Lower leg skin (tissue), 4 donors: ENCODE data around the gene ANTXR1. TPM values are rescaled to one million over a fixed set of nuclear protein-coding genes. Genes with fewer than 3 reads are reported as not detected.
"Not testable (repeated sequence)": the region's sequence is repeated elsewhere in the genome, so short reads cannot be mapped to it uniquely, and the experiment has no call there.

Experiments
- DNase-seq, 2 donors: peaks; one replicate each; pipeline ENCODE4 v3.0.0-alpha.2; 2019; ENCODE audit warnings: low spot score in 2 of 2
- H3K4me3 ChIP-seq: fragments of 200-600 bp; sonication (generic); 2 replicates; pipeline ENCODE4 v1.5.1; 2017; ENCODE audit warnings: mild to moderate bottlenecking, low read depth; ENCODE audit not compliant: poor library complexity, severe bottlenecking
- POLR2A ChIP-seq, 2 donors: fragments of 450-650 bp; IDR thresholded peaks; one replicate each; pipeline ENCODE4 v1.6.1; 2016 to 2017; ENCODE audit warnings: antibody characterized with exemption in 2 of 2, mild to moderate bottlenecking in 1 of 2, moderate library complexity in 1 of 2
- WGBS, 2 donors: methylation state at CpG; one replicate each; pipeline ENCODE4 v1.1.5; 2018; 5-methylcytosine and 5-hydroxymethylcytosine counted together
- intact Hi-C: fragments of 100-400 bp; cut with DNase I; formaldehyde crosslinking; loops from one replicate; pipeline ENCODE4 v1.15.0; 2023; ENCODE audit warnings: low total_unique reads
- total RNA-seq, 4 donors: library from RNA; depleted of rRNA; stranded (reverse); fragments of >200 nt; gene quantifications; one replicate each; pipeline ENCODE4 v1.1.0, GENCODE V29; 2016
- TF ChIP-seq, protein P1 (sequence below), 3 donors: fragments of 450-650 bp; IDR thresholded peaks; one replicate each; pipeline ENCODE4 v1.5.1; 2016; ENCODE audit warnings: antibody characterized with exemption in 3 of 3, mild to moderate bottlenecking in 3 of 3, moderate library complexity in 2 of 3

Gene ANTXR1
- total RNA-seq, 4 donors from 2014 or later = 43.3 to 56.7 (median 52.7) TPM

- TF ChIP-seq POLR2A (IDR thresholded peaks at IDR 0.05) = no peak
- TF ChIP-seq, protein P1, sequence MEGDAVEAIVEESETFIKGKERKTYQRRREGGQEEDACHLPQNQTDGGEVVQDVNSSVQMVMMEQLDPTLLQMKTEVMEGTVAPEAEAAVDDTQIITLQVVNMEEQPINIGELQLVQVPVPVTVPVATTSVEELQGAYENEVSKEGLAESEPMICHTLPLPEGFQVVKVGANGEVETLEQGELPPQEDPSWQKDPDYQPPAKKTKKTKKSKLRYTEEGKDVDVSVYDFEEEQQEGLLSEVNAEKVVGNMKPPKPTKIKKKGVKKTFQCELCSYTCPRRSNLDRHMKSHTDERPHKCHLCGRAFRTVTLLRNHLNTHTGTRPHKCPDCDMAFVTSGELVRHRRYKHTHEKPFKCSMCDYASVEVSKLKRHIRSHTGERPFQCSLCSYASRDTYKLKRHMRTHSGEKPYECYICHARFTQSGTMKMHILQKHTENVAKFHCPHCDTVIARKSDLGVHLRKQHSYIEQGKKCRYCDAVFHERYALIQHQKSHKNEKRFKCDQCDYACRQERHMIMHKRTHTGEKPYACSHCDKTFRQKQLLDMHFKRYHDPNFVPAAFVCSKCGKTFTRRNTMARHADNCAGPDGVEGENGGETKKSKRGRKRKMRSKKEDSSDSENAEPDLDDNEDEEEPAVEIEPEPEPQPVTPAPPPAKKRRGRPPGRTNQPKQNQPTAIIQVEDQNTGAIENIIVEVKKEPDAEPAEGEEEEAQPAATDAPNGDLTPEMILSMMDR (IDR thresholded peaks at IDR 0.05) = no peak
- DNase-seq = no peak
- no peak overlapping the region for H3K4me3 ChIP-seq
- intact Hi-C loops = no loop called here
- WGBS, 2 donors = 72 to 76% methylated on average over 11 of the region's 11 CpGs
These were observed 156.8 kb downstream of the ANTXR1 start for GRCh38 chr2:69169655-69170389.

DNA sequence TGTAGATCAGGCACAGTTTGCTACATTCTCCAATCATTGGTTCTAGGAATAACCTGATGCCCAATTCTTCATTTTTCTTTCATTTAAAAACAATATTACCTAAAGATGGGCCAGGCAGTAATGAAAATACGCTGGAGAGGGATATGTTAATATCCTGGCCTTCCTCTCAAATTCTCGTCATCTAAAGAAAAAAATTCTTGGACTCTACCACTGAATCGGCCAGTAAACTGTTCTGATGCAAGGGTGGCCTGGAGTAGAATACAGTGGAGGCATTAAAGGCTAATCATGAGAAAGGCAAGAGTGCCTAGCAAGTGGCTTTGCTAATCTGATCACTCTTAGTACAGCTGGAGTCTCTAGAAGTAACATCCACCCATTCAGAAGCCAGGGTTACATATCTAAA is 157.7 kb downstream of the ANTXR1 start:
- H3K4me3 ChIP-seq = no peak overlapping the region
- TF ChIP-seq, protein P1 (IDR thresholded peaks at IDR 0.05) = no peak
- TF ChIP-seq POLR2A (IDR thresholded peaks at IDR 0.05) = no peak
- intact Hi-C loops = no loop called here
- no peak for DNase-seq
- 43 to 58% methylated on average over 3 of the region's 3 CpGs for WGBS, 2 donors

- no peak overlapping the region for H3K4me3 ChIP-seq
- 30 to 34% methylated on average over 5 of the region's 5 CpGs for WGBS, 2 donors
- TF ChIP-seq POLR2A (IDR thresholded peaks at IDR 0.05) = no peak
- TF ChIP-seq, protein P1 (IDR thresholded peaks at IDR 0.05) = no peak
- no peak for DNase-seq
- intact Hi-C loops = no loop called here
These were observed 158.3 kb downstream of the ANTXR1 start for GRCh38 chr2:69171116-69171896.

- 76 to 80% methylated on average over 7 of the region's 7 CpGs for WGBS, 2 donors
- DNase-seq = no peak
- intact Hi-C loops = no loop called here
- H3K4me3 ChIP-seq = no peak overlapping the region
- no peak for TF ChIP-seq POLR2A (IDR thresholded peaks at IDR 0.05)
- TF ChIP-seq, protein P1 (IDR thresholded peaks at IDR 0.05) = no peak
These were observed 159.0 kb downstream of the ANTXR1 start for GRCh38 chr2:69171897-69172525.

- 93% methylated on average over 1 of the region's 1 CpG for WGBS, 2 donors
- intact Hi-C loops = no loop called here
- no peak for DNase-seq
- TF ChIP-seq POLR2A (IDR thresholded peaks at IDR 0.05) = no peak
- TF ChIP-seq, protein P1 (IDR thresholded peaks at IDR 0.05) = no peak
- H3K4me3 ChIP-seq = no peak overlapping the region
These were observed 160.7 kb downstream of the ANTXR1 start for GRCh38 chr2:69173706-69174105.

- 90 to 97% methylated on average over 5 of the region's 5 CpGs for WGBS, 2 donors
- H3K4me3 ChIP-seq, DNase-seq, intact Hi-C loops: not testable (repeated sequence)
These were observed 161.2 kb downstream of the ANTXR1 start for GRCh38 chr2:69174211-69174610.
